ENCODE results near the gene GAB3. TPM values are rescaled to one million over a fixed set of nuclear protein-coding genes. Genes with fewer than 3 reads are reported as not detected.

Gene GAB3
- total RNA-seq, 4 donors from 2014 or later, result 3.9 to 7.3 (median 5.2) TPM

- Histone ChIP-seq H3K27ac (replicated peaks in 1 of 4) (no peak overlapping the region), H3K36me3 (peaks cover 0 to 44% (median 23%) of the 10 kb centered on the region in 4 donors), H3K4me1 (no peaks in the 10 kb centered on the region), H3K27me3 (no peaks in the 10 kb centered on the region), H3K9me3 (no peaks in the 10 kb centered on the region), H3K4me3 (no peak overlapping the region)
- WGBS, result 90% methylated on average over 7 of the region's 9 CpGs
- intact Hi-C loops (cut with DNase I), result no loop called here
- TF ChIP-seq POLR2A (IDR thresholded peaks at IDR 0.05; ENCODE audit: low read depth) (no peak), POLR2AphosphoS5 (IDR thresholded peaks at IDR 0.05) (no peak), CTCF (IDR thresholded peaks at IDR 0.05) (no peak), EP300 (IDR thresholded peaks at IDR 0.05) (no peak)
- DNase-seq (ENCODE audit: extremely low spot score), result no peak
Measured at GRCh38 chrX:154780968-154781367, 30.1 kb upstream of the GAB3 start.

GRCh38 chrX:154779261-154779660 is 28.4 kb upstream of the GAB3 start:
- no peak overlapping the region for H3K27ac ChIP-seq (replicated peaks in 1 of 4)
- no peak for TF ChIP-seq POLR2A (IDR thresholded peaks at IDR 0.05; ENCODE audit: low read depth)
- TF ChIP-seq CTCF (IDR thresholded peaks at IDR 0.05), result no peak
- no peak for TF ChIP-seq EP300 (IDR thresholded peaks at IDR 0.05)
- TF ChIP-seq POLR2AphosphoS5 (IDR thresholded peaks at IDR 0.05), result no peak
- intact Hi-C loops (cut with DNase I), result no loop called here
- WGBS, result 77% methylated on average over 4 of the region's 4 CpGs
- H3K36me3 ChIP-seq, result peaks cover 4 to 58% (median 37%) of the 10 kb centered on the region in 4 donors
- H3K4me1 ChIP-seq, result no peaks in the 10 kb centered on the region
- H3K9me3 ChIP-seq, result no peaks in the 10 kb centered on the region
- no peak overlapping the region for H3K4me3 ChIP-seq
- no peaks in the 10 kb centered on the region for H3K27me3 ChIP-seq
- no peak for DNase-seq (ENCODE audit: extremely low spot score)

GRCh38 chrX:154776753-154777152 is 25.9 kb upstream of the GAB3 start:
- no peak for DNase-seq (ENCODE audit: extremely low spot score)
- WGBS, result 87% methylated on average over 2 of the region's 2 CpGs
- intact Hi-C loops (cut with DNase I), result no loop called here
- no peak for TF ChIP-seq CTCF (IDR thresholded peaks at IDR 0.05)
- no peak for TF ChIP-seq POLR2AphosphoS5 (IDR thresholded peaks at IDR 0.05)
- no peak for TF ChIP-seq POLR2A (IDR thresholded peaks at IDR 0.05; ENCODE audit: low read depth)
- TF ChIP-seq EP300 (IDR thresholded peaks at IDR 0.05), result no peak
- Histone ChIP-seq H3K4me3 (no peak overlapping the region), H3K36me3 (peaks cover 4 to 71% (median 46%) of the 10 kb centered on the region in 4 donors), H3K9me3 (no peaks in the 10 kb centered on the region), H3K4me1 (no peaks in the 10 kb centered on the region), H3K27me3 (no peaks in the 10 kb centered on the region), H3K27ac (replicated peaks in 1 of 4) (no peak overlapping the region)

- DNase-seq (ENCODE audit: extremely low spot score), result no peak
- WGBS, result 69% methylated on average over 13 of the region's 15 CpGs
- Histone ChIP-seq H3K36me3 (peaks cover 4 to 70% (median 49%) of the 10 kb centered on the region in 4 donors), H3K27ac (replicated peaks in 1 of 4) (no peak overlapping the region), H3K27me3 (no peaks in the 10 kb centered on the region), H3K4me3 (no peak overlapping the region), H3K9me3 (no peaks in the 10 kb centered on the region), H3K4me1 (no peaks in the 10 kb centered on the region)
- intact Hi-C loops (cut with DNase I), result no loop called here
- no peak for TF ChIP-seq POLR2AphosphoS5 (IDR thresholded peaks at IDR 0.05)
- no peak for TF ChIP-seq CTCF (IDR thresholded peaks at IDR 0.05)
- TF ChIP-seq POLR2A (IDR thresholded peaks at IDR 0.05; ENCODE audit: low read depth), result no peak
- TF ChIP-seq EP300 (IDR thresholded peaks at IDR 0.05), result no peak
Measured at GRCh38 chrX:154775419-154776349, 24.8 kb upstream of the GAB3 start.
